DMS79 treated with DMSO at 0.1 percent for 48 hours (cell line): ENCODE measurements around the gene SUPT6H.
A peak's percentile ranks its signal among the peaks of the same experiment; 100 is the strongest.

ENCODE experiments used
- DNase-seq: peaks from one replicate; lab custom pipeline; 2025; lab: John Stamatoyannopoulos, UW

SUPT6H gene

DNA sequence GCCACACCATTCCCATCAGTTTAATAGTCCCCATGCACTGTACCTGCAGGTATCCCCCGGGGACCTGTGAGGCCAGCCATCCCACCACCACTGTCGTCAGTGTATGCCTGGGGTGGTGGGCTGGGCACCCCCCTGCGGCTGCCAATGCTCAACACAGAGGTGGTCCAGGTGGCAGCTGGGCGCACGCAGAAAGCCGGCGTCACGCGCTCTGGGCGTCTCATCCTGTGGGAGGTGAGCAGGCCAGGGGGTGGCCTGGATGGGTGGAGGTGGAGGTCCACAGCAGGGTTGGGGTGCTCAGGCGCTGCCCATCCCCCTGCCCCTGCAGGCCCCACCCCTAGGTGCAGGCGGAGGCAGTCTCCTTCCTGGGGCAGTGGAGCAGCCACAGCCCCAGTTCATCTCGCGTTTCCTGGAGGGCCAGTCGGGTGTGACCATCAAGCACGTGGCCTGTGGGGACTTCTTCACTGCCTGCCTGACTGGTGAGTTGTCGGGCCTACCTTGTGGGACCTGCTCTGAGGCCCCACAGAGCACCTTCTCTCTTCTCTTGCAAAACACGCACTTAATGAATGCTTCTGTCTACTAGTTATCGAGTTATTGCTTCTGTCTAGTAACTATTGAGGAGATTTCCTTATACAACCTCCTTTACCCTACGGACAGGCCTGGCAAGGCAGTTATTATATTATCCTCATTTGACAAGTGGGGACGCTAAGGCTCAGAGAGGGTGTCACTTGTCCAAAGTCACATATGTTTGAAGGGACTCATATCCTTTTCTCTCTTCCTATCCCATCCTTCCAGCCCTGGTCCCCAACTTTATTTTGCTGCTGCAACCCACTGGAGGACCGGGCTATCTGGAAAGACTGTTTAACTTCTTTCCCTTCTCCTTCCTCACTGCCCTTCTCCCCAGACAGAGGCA lies 76.0 kb downstream of the SUPT6H start:
- no peak for DNase-seq

DNA sequence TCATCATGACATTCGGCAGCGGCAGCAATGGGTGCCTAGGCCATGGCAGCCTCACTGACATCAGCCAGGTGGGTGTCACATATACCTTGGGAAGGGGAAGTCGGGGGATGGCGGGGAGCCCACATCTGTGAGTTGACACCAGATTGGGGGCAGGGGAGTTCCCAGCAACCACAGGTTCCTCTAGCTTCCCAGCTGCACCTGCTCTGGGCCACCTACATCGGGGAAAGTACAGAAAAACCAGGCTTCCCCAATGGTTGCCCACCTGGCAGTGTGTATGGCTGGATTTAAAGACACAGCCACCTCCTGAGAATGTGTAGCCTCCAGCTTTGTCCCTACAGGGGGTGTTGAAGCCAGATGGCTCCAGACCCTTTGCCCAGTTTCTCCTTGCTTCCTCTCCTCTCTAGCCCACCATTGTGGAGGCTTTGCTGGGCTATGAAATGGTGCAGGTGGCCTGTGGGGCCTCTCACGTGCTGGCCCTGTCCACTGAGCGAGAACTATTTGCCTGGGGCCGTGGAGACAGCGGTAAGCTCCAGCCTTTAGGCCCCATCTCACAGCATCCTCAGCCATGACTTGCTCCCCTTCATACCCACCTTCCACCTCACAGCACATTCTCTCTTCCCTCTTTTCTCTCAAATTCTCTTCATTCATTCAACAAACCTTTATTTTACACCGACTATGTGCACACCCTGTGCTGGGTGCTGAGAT lies 76.8 kb downstream of the SUPT6H start:
- no peak for DNase-seq

DNA sequence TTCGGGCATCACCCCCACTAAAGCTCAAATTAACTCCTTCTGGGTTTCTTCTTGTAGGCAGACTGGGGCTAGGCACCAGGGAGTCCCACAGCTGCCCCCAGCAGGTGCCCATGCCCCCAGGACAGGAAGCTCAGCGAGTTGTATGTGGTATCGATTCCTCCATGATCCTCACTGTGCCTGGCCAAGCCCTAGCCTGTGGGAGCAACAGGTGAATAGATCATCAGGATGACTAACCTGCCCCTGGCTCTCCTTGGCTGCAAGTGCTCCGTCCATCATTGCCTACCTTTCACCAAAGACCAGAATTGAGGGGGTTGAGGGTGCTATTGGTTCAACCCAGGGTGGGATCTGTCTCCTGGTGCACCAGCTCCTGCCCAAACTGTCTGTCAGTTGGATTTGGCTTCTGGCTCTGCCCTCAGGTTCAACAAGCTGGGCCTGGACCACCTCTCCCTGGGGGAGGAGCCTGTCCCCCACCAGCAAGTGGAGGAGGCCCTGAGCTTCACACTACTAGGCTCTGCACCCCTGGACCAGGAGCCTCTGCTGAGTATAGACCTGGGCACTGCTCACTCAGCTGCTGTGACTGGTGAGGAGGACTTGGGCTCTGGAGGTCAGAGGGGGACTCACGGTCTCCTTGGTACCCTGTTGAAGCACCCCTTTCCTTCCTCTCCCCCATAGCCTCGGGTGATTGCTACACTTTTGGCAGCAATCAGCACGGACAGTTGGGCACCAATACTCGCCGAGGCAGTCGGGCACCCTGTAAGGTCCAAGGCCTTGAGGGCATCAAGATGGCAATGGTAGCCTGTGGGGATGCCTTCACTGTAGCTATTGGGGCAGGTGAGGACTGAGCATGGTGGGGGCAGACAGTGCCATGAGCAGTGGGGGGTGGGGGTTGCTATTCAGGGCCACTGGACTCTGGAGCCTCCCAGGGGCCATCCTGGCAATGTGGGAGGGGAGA lies 78.7 kb downstream of the SUPT6H start:
- DNase-seq, result no peak

DNA sequence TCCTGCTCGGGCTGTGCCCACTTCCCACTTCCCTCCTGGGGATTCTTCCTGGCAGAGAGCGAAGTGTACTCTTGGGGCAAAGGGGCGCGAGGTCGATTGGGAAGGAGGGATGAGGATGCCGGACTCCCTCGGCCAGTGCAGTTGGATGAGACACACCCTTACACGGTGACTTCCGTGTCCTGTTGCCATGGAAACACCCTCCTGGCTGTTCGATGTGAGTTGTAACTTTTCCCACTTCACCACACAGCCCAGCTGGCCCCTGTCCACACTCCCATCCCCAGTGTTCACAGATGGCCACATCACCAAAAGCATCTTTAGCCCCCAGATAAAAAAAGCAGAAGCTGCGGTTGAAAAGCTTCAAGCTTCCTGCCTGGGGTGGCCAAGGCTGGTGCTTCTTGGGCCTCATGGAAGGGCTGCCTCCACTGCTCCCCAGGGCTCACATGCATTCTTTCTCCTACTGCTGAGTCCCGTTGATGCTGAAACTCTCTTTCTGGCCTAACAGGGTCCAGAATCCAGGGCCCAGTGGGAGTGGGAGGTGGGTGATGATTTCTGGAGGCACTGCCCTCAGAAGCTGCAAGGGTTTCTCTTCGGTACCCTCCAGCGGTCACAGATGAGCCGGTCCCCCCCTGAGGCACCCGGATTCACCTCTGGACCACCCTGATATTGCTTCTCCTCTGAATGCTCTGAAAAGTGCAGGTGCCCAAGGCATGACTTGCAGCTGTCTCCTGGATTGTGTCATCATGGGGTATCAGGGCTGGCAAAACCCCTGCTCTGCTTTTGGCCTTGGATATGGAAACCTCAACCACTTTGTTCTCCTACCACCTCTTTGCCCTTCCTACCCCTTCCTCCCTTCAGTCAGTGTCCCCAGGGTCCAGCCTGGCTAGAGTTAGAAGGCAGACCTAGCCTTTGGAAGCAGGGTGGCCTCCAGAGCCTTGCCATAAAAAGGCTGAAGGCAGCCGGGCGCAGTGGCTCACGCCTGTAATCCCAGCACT lies 79.6 kb downstream of the SUPT6H start:
- DNase-seq, result no peak

DNA sequence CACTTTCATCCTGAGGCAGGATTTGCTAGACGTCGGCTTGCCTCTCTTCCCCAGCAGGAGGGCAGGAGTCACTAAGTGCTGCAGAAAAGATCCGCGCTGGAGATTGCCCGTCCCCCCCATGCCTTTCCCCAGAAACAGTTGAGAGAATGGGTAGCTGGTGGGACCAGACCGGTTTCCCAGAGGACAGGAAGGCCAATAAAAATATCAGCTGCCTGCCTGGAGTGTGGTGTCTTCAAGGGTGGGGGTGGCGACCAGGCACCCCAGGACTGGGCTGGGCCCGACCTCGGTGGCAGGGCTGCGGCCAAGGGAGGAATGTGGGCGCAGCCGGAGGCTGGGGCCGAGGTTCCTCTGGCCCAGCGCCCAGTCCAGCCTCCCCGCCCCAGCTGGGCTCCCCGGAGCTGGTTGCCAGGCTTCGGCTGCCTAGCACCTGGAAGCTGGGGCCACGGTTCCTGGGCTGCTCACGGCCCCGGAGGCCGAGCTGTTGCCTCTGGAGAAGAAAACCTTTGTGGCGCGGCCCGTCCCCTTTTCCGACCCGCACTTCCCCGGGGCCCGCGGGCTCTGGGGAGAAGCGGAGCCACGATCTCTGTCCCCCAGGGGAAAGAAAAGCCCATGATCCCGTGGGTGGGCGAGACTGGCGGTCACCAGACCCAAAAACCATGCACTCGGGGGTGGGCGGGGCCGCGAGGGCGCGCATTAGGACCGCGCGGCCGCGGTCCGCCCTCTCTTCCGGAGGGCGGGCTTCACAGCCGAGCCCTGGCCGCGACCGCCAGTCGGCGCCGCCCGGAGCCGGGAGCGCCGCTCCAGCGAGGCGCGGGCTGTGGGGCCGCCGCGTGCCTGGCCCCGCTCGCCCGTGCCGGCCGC lies 81.5 kb downstream of the SUPT6H start, which contains the start of gene TRAF4:
TRAF4 (plus strand) TSS at position 769 of the 861 bp plus-strand sequence. CDS start 102 bp downstream, outside the sequence.
- DNase-seq, result peak; percentile 58

DNA sequence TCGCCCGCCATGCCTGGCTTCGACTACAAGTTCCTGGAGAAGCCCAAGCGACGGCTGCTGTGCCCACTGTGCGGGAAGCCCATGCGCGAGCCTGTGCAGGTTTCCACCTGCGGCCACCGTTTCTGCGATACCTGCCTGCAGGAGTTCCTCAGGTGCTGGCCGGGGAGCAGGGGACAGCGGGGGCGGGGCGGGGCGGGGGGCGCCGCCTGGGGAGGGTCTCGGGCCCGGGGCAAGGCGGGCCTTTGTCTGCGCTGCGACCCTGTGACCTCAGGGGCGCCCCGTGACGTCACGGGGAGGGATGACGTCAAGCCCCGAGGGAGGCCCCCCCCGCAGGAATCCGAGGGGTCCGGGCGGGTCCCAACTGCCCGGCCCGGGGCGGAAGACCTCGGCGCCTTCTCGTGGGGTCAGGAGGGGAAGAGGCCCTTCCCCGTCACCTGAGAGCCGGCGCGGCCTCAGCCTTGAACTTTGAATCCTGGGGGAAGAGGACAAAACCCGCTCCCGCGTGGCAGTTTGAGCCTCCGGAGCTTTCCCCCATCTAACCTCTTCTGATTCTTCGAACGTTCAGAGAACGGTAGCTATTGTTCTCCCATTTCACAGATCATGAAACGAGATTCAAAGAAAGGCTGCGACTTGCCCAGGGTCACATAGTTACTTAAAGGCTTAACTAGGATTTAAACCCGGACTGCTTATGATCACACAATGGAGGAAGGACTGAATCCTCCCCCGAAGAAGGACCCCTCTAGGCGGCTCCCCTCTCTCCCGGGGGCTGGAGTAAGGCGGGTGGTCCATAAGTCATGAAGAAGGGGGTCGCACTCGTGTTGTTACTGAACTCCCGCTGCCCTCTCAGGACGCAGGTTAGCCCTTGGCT lies 82.3 kb downstream of the SUPT6H start:
- peak; percentile 14 for DNase-seq

DNA sequence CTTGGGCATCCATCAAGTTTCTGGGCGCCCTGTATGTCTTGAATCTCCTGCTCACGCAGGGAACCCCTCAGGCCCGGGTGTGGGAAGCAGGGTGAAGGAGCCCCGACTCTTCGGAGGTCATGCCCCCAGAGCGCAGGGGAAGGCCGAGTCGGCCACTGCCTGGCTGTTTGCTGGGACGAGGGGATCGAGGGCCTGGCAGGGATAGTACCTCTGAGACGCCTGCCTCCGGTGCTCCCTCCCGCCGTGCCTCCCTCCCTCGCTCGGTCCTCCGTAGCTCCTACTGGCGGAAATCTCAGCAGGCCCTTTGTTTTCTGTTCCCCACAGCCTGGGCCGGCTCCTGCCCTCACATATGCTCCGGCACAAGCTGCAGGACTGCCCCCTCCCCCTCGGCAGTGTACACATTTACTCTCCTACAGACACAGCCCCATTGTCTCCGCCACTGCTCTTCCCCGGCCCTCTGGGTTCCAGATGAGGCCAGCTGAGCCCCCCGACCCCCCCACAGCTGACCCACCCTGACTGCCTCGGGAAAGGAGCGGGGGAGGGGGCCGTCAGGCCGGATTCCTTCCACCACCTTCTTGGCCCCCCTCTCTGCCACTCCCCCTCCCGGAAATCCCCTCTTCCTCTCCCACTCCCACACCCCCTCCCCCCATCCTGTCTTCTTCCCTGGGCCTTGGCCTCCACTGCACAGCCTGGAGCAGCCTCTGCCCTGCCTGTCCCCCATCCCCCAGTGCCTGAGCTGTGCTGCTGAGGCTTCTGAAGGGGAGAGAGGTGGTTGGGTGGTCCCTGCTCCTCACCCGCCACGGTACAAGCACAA lies 83.2 kb downstream of the SUPT6H start:
- DNase-seq, result no peak

DNA sequence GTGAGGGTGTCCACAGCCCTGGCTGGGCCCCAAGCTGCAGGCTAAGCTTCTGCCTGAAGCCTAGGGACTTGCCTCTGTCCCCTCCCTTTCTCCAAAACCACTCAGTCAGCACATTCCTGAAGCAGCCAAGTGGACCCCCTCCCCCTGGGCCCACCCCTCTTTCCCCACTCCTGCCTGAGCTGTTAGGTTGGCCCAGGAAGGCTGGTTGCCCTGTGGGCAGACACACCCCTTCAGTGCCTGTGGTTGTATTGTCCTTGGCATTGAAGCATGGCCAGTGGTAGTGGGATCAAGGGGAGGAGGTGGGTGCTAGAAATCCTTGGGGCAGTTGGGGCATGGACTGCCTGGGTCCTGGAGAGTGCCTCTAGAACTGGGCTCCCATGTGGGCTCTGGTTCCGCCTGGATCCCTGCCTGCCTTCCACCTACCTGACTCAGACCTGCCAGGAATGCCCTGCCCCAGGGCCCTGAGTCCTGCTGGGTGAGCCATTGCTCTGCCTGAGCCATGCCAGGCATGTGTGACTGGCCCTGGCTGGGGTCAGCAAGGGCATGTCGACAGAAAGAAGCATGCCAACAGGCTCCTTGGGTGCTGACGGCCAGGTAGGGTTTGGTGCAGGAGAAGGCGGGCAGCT lies 83.9 kb downstream of the SUPT6H start:
- peak; percentile 12 for DNase-seq

DNA sequence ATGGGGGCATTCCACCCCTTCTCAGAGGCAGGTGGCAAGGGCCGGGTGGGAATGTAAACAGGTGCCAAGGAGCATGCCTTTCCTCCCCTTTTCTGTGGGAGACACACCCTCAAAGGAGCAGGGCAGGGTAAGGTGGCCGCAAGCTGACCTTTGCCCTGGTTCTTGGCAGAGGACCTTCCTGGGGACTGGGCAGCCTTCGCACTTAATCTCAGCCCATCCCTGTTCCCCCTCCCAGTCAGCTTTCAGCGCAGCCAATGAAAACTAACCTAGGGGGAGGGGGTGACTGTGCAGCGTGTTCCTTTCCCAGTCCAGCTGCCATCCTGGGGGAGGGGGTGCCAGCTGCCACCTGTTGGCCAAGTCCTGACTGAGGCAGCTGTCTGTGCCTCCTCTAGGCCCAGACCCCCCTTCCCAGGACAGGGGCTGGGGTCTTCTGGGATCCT lies 84.6 kb downstream of the SUPT6H start:
- peak; percentile 76 for DNase-seq

DNA sequence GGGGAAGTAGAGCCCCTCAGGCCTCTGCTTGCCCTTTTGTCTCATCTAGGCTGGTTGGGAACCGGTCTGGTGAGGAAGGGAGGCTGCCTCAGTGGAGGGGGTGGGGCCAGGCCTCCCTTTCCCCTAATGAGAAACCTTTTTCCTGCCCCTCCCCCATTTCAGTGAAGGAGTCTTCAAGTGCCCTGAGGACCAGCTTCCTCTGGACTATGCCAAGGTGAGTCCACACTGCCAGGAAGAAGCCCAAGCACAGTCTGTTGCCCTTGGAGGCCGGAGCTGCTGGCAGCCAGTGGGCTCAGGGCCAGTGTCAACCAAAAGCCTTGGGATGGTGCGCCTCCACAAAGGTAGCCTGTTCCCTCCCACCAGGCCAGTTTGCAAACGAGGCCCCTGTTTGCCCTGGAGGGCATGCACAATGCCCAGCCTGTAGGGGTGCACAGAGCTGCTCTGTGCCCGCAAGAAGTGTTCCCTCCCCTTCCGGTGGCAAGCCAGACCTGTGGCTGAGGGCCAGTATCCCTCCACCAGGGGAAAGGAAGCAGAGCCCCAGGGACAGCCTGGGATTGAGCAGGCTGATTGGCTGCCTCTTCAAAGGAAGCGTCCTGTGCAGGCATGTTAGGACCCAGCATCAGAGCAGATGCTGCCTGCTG lies 85.2 kb downstream of the SUPT6H start:
- DNase-seq, result peak; percentile 78

DNA sequence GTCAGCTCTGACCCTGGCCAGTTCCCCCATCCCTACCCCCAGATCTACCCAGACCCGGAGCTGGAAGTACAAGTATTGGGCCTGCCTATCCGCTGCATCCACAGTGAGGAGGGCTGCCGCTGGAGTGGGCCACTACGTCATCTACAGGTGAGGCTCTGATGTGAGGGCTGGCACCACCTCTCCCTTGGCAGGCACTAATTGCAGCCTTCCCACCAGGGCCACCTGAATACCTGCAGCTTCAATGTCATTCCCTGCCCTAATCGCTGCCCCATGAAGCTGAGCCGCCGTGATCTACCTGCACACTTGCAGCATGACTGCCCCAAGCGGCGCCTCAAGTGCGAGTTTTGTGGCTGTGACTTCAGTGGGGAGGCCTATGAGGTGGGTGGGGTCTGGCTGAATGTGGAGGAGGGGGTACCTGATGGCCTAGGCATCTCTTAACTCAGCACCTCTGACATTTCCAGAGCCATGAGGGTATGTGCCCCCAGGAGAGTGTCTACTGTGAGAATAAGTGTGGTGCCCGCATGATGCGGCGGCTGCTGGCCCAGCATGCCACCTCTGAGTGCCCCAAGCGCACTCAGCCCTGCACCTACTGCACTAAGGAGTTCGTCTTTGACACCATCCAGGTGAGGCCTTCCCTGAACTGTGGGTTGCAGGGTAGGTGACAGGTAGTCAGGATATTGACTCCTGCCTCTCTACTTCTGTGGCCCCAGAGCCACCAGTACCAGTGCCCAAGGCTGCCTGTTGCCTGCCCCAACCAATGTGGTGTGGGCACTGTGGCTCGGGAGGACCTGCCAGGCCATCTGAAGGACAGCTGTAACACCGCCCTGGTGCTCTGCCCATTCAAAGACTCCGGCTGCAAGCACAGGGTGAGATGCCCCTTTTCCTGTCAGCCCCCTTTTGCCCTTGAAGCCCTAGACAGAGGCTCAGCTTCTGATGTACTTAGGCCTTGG lies 86.1 kb downstream of the SUPT6H start:
- no peak for DNase-seq

DNA sequence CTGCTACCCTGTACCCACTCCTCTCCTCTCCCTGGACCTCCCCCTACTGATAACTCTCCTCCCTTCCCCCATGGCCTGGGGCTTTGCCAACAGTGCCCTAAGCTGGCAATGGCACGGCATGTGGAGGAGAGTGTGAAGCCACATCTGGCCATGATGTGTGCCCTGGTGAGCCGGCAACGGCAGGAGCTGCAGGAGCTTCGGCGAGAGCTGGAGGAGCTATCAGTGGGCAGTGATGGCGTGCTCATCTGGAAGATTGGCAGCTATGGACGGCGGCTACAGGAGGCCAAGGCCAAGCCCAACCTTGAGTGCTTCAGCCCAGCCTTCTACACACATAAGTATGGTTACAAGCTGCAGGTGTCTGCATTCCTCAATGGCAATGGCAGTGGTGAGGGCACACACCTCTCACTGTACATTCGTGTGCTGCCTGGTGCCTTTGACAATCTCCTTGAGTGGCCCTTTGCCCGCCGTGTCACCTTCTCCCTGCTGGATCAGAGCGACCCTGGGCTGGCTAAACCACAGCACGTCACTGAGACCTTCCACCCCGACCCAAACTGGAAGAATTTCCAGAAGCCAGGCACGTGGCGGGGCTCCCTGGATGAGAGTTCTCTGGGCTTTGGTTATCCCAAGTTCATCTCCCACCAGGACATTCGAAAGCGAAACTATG lies 87.0 kb downstream of the SUPT6H start:
- DNase-seq, result no peak

DNA sequence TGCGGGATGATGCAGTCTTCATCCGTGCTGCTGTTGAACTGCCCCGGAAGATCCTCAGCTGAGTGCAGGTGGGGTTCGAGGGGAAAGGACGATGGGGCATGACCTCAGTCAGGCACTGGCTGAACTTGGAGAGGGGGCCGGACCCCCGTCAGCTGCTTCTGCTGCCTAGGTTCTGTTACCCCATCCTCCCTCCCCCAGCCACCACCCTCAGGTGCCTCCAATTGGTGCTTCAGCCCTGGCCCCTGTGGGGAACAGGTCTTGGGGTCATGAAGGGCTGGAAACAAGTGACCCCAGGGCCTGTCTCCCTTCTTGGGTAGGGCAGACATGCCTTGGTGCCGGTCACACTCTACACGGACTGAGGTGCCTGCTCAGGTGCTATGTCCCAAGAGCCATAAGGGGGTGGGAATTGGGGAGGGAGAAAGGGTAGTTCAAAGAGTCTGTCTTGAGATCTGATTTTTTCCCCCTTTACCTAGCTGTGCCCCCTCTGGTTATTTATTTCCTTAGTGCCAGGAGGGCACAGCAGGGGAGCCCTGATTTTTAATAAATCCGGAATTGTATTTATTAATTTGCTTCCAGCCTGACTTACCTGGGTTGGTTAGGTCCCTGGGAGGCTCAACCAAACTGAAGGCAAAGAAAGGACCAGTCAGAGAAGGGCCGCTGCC lies 87.6 kb downstream of the SUPT6H start:
- DNase-seq, result no peak

DNA sequence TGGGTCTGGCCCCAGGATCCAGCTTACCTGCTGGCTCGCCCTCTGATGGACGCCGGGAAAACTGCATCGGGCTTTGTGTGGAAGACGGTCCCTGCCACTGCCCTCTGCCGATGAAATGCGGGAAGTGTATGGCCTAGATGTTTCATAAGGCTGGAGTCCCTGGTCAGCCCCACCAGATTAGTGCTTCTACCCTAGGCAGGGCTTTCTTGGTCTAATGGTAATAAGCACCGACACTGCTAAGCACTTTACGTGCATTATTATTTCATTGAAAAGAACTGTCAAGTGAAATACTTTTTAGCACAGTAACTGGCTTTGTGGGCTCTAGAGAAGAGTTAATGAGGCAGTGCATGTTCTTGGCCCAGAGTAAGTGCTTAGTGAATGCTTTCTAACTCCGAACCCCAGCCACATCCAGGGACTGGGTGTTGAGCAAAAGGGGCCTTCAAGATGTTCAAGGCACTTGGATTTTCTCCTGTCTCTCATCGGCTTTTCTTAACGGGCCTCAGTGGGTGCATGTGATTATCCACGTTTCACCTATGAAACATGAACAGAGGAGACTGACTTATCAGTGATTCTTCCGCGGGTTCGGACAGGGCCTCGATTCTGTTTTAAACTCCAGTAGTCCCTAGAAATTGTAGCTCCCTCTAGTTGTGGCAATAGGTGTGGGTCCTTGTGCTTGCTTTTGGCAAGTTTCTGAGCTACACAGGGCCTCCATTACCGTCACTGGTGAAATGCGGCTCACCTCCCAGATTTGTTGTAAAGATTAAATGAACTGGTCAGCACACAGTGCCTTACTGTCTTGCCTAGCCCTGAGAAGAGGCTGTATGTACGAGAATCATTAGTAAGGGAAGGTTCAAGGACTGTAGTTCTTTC lies 88.4 kb downstream of the SUPT6H start:
- peak; percentile 86 for DNase-seq
